ENCODE measurements around the gene ABTB2.
A peak's percentile ranks its signal among the peaks of the same experiment; 100 is the strongest.

ABTB2 gene

DNA sequence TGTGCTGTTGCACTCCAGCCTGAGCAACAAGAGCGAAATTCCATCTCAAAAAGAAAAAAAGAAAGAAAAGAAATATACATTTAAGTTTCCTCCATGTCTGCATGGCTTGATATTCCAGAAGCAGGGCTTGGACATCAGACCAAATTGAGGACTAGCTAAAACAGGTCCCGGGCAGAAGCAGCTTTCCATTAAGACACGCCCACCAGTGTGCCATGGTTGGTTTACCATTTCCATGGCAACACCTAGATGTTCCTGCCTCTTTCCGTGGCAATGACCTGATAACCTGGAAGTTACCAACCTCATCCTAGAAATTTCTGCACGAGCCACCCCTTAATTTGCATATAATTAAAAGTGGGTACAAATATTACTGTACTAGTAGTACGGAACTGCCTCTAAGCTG lies 141.1 kb downstream of the ABTB2 start:
- no peak overlapping the region for H2BK12ac ChIP-seq (ENCODE audit: low read length)
- H2BK120ac ChIP-seq (ENCODE audit: low read depth, low read length), result no peak overlapping the region
- no peak overlapping the region for H2BK5ac ChIP-seq (ENCODE audit: low read length)
- H3K9ac ChIP-seq (ENCODE audit: low read depth, low read length, poor library complexity), result no peak overlapping the region
- H3K4me2 ChIP-seq (ENCODE audit: insufficient read depth, low read length, poor library complexity, severe bottlenecking), result no peak overlapping the region
- no peak overlapping the region for H3K27ac ChIP-seq (replicated peaks; ENCODE audit: low read length)
- no peak overlapping the region for H2AK5ac ChIP-seq (ENCODE audit: low read depth, low read length)
- no peak overlapping the region for H2BK15ac ChIP-seq (ENCODE audit: low read length)
- H4K8ac ChIP-seq (ENCODE audit: low read depth, low read length), result no peak overlapping the region
- H3K23ac ChIP-seq (ENCODE audit: low read depth, low read length, poor library complexity), result no peak overlapping the region
- H3K4ac ChIP-seq (ENCODE audit: low read length), result no peak overlapping the region
- H3K27me3 ChIP-seq (ENCODE audit: control insufficient read depth in 3 of 3, insufficient read depth in 3 of 3, low read depth in 1 of 3, low read length in 3 of 3), result no peaks in the 10 kb centered on the region
- no peak overlapping the region for H4K91ac ChIP-seq (ENCODE audit: low read depth, low read length, poor library complexity)
- H3K14ac ChIP-seq (ENCODE audit: low read length), result no peak overlapping the region
- WGBS, 2 donors (ENCODE audit: extremely low coverage in 2 of 2, insufficient read length in 2 of 2, insufficient replicate concordance in 1 of 2), result no CpG with 5 or more reads among the region's 6 CpGs
- H3K36me3 ChIP-seq (replicated peaks in 1 of 2; ENCODE audit: control insufficient read depth in 2 of 2, insufficient read depth in 2 of 2, low read length in 2 of 2), result no peaks in the 10 kb centered on the region
- no peak overlapping the region for H3K18ac ChIP-seq (ENCODE audit: low read length)
- H2AFZ ChIP-seq (ENCODE audit: low read length), result no peak overlapping the region
- no peaks in the 10 kb centered on the region for H3K9me3 ChIP-seq (replicated peaks in 1 of 2; ENCODE audit: control insufficient read depth in 2 of 2, insufficient read depth in 1 of 2, low read depth in 1 of 2, low read length in 2 of 2)
- no peak overlapping the region for H3K4me3 ChIP-seq (ENCODE audit: low read length in 2 of 2)
- peaks cover 3 to 14% of the 10 kb centered on the region in 2 donors for H3K4me1 ChIP-seq (ENCODE audit: control insufficient read depth in 2 of 2, insufficient read depth in 1 of 2, low read depth in 1 of 2, low read length in 2 of 2)
- DNase-seq (ENCODE audit: low spot score), result no peak
- H3K79me1 ChIP-seq (ENCODE audit: low read depth, low read length), result no peaks in the 10 kb centered on the region

DNA sequence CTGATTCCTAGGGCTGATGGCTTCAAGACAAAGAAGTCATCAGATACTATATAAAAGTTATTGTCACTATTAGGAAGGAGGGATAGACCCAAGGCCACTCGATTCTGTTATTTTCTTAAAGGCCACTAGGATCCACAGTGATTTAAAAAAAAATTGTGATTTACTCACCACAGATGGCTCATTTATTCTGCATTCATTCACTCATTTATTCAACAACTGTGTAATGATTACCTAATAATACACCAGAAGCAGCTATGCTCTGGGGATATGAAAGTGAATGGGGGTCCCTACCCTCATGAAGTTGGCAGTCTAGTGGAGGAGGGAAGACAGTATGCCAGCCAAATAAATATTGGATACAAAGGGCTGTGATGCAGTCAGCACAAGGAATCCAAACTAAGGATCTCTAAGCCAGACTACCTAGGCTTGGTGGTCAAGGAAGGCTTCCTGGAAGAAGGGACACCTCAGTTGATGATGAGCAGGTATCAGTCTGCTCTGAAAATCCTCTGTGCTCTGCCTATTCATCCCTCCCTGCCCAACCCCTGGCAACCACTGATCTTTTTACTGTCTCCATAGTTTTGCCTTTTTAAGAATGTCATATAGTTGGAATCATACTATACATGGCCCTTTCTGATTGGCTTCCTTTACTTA lies 141.9 kb downstream of the ABTB2 start:
- Histone ChIP-seq H3K27me3 (ENCODE audit: control insufficient read depth in 3 of 3, insufficient read depth in 3 of 3, low read depth in 1 of 3, low read length in 3 of 3) (no peaks in the 10 kb centered on the region), H3K27ac (replicated peaks; ENCODE audit: low read length) (no peak overlapping the region), H3K36me3 (replicated peaks in 1 of 2; ENCODE audit: control insufficient read depth in 2 of 2, insufficient read depth in 2 of 2, low read length in 2 of 2) (no peaks in the 10 kb centered on the region), H2BK5ac (ENCODE audit: low read length) (no peak overlapping the region), H3K18ac (ENCODE audit: low read length) (no peak overlapping the region), H2BK12ac (ENCODE audit: low read length) (no peak overlapping the region), H3K14ac (ENCODE audit: low read length) (no peak overlapping the region), H3K4me1 (ENCODE audit: control insufficient read depth in 2 of 2, insufficient read depth in 1 of 2, low read depth in 1 of 2, low read length in 2 of 2) (peaks cover 3 to 14% of the 10 kb centered on the region in 2 donors), H2AK5ac (ENCODE audit: low read depth, low read length) (no peak overlapping the region), H2BK15ac (ENCODE audit: low read length) (no peak overlapping the region), H3K4me2 (ENCODE audit: insufficient read depth, low read length, poor library complexity, severe bottlenecking) (no peak overlapping the region), H4K91ac (ENCODE audit: low read depth, low read length, poor library complexity) (no peak overlapping the region), H2AFZ (ENCODE audit: low read length) (no peak overlapping the region), H3K23ac (ENCODE audit: low read depth, low read length, poor library complexity) (no peak overlapping the region), H3K4ac (ENCODE audit: low read length) (no peak overlapping the region), H3K9me3 (replicated peaks in 1 of 2; ENCODE audit: control insufficient read depth in 2 of 2, insufficient read depth in 1 of 2, low read depth in 1 of 2, low read length in 2 of 2) (no peaks in the 10 kb centered on the region), H2BK120ac (ENCODE audit: low read depth, low read length) (no peak overlapping the region), H3K4me3 (ENCODE audit: low read length in 2 of 2) (no peak overlapping the region), H3K9ac (ENCODE audit: low read depth, low read length, poor library complexity) (no peak overlapping the region), H4K8ac (ENCODE audit: low read depth, low read length) (no peak overlapping the region), H3K79me1 (ENCODE audit: low read depth, low read length) (no peaks in the 10 kb centered on the region)
- WGBS, 2 donors (ENCODE audit: extremely low coverage in 2 of 2, insufficient read length in 2 of 2, insufficient replicate concordance in 1 of 2), result no CpG with 5 or more reads among the region's 1 CpG
- no peak for DNase-seq (ENCODE audit: low spot score)

DNA sequence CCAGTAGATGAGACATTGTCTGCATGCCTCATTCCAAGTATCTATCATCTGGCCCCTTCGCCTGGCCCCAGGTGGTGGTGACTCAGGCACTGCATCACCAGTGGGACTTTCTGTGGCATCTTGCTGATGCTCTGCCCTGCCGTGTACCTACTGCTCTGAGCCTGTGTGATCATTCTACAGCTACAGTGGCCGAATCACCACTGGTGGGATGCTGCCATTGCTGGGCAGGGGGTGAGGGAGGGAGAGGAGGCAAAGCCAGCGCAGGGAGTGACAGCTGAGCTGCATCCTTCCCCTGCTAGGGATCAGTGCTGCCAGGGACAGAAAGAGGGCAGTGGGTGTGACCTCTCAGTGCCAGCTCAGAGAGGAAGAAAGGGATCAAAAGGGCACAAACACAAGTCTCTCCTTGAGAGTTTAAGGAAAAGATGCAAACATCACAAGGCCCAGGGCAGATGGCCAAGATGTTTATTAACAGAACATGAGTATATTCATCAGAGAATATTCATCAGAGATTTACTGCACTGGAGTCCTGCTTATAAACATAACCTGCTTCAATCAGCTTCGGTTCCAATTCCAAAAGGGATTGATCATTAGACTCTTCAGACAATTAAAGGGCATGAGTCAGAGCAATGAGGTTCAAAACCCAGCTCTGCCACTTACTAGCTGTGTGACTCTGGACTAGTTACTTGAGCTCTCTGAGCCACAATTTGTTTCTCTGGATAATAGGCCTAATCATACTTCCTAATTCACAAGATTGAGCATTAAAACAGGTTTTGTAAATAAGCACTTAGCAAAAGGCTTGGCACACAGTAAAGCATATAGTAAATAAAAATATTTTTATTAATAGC lies 142.6 kb downstream of the ABTB2 start:
- WGBS, 2 donors (ENCODE audit: extremely low coverage in 2 of 2, insufficient read length in 2 of 2, insufficient replicate concordance in 1 of 2), result no CpG with 5 or more reads among the region's 5 CpGs
- peak overlapping the region in 1 of 2 donors; percentile 53 for H3K4me3 ChIP-seq (ENCODE audit: low read length in 2 of 2)

DNA sequence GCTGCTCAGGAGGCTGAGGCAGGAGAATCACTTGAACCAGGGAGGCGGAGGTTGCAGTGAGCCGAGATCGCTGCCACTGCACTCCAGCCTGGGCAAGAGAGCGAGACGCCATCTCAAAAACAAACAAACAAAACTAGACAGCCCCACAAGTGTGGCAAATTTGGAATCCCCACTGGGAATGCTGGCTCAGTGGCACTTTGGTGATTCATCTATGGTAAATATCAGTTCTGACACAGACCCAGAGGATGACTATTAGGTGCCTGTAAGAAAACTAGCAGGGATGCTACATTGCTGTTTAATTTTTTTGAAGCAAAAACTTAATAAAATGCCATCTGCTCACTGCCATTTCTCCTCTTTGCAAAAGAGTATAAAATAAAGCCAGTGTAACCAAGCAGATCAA lies 144.4 kb downstream of the ABTB2 start:
- Histone ChIP-seq H3K9ac (ENCODE audit: low read depth, low read length, poor library complexity) (no peak overlapping the region), H3K14ac (ENCODE audit: low read length) (no peak overlapping the region), H3K18ac (ENCODE audit: low read length) (no peak overlapping the region), H3K36me3 (replicated peaks in 1 of 2; ENCODE audit: control insufficient read depth in 2 of 2, insufficient read depth in 2 of 2, low read length in 2 of 2) (no peaks in the 10 kb centered on the region), H3K9me3 (replicated peaks in 1 of 2; ENCODE audit: control insufficient read depth in 2 of 2, insufficient read depth in 1 of 2, low read depth in 1 of 2, low read length in 2 of 2) (no peaks in the 10 kb centered on the region), H2BK12ac (ENCODE audit: low read length) (no peak overlapping the region), H3K79me1 (ENCODE audit: low read depth, low read length) (no peaks in the 10 kb centered on the region), H3K4ac (ENCODE audit: low read length) (no peak overlapping the region), H2BK120ac (ENCODE audit: low read depth, low read length) (no peak overlapping the region), H3K27me3 (ENCODE audit: control insufficient read depth in 3 of 3, insufficient read depth in 3 of 3, low read depth in 1 of 3, low read length in 3 of 3) (no peaks in the 10 kb centered on the region), H3K27ac (replicated peaks; ENCODE audit: low read length) (no peak overlapping the region), H3K4me2 (ENCODE audit: insufficient read depth, low read length, poor library complexity, severe bottlenecking) (no peak overlapping the region), H4K91ac (ENCODE audit: low read depth, low read length, poor library complexity) (no peak overlapping the region), H2AFZ (ENCODE audit: low read length) (no peak overlapping the region), H2BK15ac (ENCODE audit: low read length) (no peak overlapping the region), H2BK5ac (ENCODE audit: low read length) (no peak overlapping the region), H2AK5ac (ENCODE audit: low read depth, low read length) (no peak overlapping the region), H3K4me3 (ENCODE audit: low read length in 2 of 2) (no peak overlapping the region), H3K23ac (ENCODE audit: low read depth, low read length, poor library complexity) (no peak overlapping the region), H3K4me1 (ENCODE audit: control insufficient read depth in 2 of 2, insufficient read depth in 1 of 2, low read depth in 1 of 2, low read length in 2 of 2) (peaks cover 3 to 14% of the 10 kb centered on the region in 2 donors), H4K8ac (ENCODE audit: low read depth, low read length) (no peak overlapping the region)
- DNase-seq (ENCODE audit: low spot score), result no peak
- no CpG with 5 or more reads among the region's 5 CpGs for WGBS, 2 donors (ENCODE audit: extremely low coverage in 2 of 2, insufficient read length in 2 of 2, insufficient replicate concordance in 1 of 2)

More for the DNA sequence above, 142.6 kb downstream of the ABTB2 start:
- no peak for DNase-seq (ENCODE audit: low spot score)
- Histone ChIP-seq H4K8ac (ENCODE audit: low read depth, low read length) (no peak overlapping the region), H3K9me3 (replicated peaks in 1 of 2; ENCODE audit: control insufficient read depth in 2 of 2, insufficient read depth in 1 of 2, low read depth in 1 of 2, low read length in 2 of 2) (no peaks in the 10 kb centered on the region), H2AK5ac (ENCODE audit: low read depth, low read length) (no peak overlapping the region), H3K4ac (ENCODE audit: low read length) (no peak overlapping the region), H3K4me1 (ENCODE audit: control insufficient read depth in 2 of 2, insufficient read depth in 1 of 2, low read depth in 1 of 2, low read length in 2 of 2) (peaks cover 3 to 14% of the 10 kb centered on the region in 2 donors), H2BK15ac (ENCODE audit: low read length) (no peak overlapping the region), H3K9ac (ENCODE audit: low read depth, low read length, poor library complexity) (peak overlapping the region; percentile 17), H3K36me3 (replicated peaks in 1 of 2; ENCODE audit: control insufficient read depth in 2 of 2, insufficient read depth in 2 of 2, low read length in 2 of 2) (no peaks in the 10 kb centered on the region), H4K91ac (ENCODE audit: low read depth, low read length, poor library complexity) (no peak overlapping the region), H3K23ac (ENCODE audit: low read depth, low read length, poor library complexity) (no peak overlapping the region), H3K14ac (ENCODE audit: low read length) (peak overlapping the region; percentile 0), H3K79me1 (ENCODE audit: low read depth, low read length) (no peaks in the 10 kb centered on the region), H2BK12ac (ENCODE audit: low read length) (no peak overlapping the region), H3K27me3 (ENCODE audit: control insufficient read depth in 3 of 3, insufficient read depth in 3 of 3, low read depth in 1 of 3, low read length in 3 of 3) (no peaks in the 10 kb centered on the region), H3K27ac (replicated peaks; ENCODE audit: low read length) (no peak overlapping the region), H3K4me2 (ENCODE audit: insufficient read depth, low read length, poor library complexity, severe bottlenecking) (no peak overlapping the region), H2BK120ac (ENCODE audit: low read depth, low read length) (no peak overlapping the region), H2AFZ (ENCODE audit: low read length) (no peak overlapping the region), H2BK5ac (ENCODE audit: low read length) (no peak overlapping the region), H3K18ac (ENCODE audit: low read length) (peak overlapping the region; percentile 67)
